Fibroblast of pulmonary artery (primary cell): Measurements from ENCODE around the gene CDH12.

Source experiments
- DNase-seq: peaks from one replicate; pipeline ENCODE4 v3.0.0-alpha.2; 2010; ENCODE audit warnings: low read depth
- H3K4me3 ChIP-seq: replicated peaks from 2 replicates; pipeline ENCODE4 v1.5.1; 2011; ENCODE audit warnings: low read depth, mild to moderate bottlenecking, control low read depth, low read length, moderate library complexity
- TF ChIP-seq, protein P1 (sequence below): IDR thresholded peaks from 2 replicates; pipeline ENCODE4 v1.5.1; 2011; ENCODE audit warnings: mild to moderate bottlenecking, control low read depth, low read length, inconsistent platforms; ENCODE audit errors: missing control alignments

Gene CDH12

GRCh38 chr5:22079002-22079401 is 774.1 kb downstream of the CDH12 start:
- DNase-seq, result no peak
- H3K4me3 ChIP-seq, result no peak overlapping the region
- TF ChIP-seq, protein P1, sequence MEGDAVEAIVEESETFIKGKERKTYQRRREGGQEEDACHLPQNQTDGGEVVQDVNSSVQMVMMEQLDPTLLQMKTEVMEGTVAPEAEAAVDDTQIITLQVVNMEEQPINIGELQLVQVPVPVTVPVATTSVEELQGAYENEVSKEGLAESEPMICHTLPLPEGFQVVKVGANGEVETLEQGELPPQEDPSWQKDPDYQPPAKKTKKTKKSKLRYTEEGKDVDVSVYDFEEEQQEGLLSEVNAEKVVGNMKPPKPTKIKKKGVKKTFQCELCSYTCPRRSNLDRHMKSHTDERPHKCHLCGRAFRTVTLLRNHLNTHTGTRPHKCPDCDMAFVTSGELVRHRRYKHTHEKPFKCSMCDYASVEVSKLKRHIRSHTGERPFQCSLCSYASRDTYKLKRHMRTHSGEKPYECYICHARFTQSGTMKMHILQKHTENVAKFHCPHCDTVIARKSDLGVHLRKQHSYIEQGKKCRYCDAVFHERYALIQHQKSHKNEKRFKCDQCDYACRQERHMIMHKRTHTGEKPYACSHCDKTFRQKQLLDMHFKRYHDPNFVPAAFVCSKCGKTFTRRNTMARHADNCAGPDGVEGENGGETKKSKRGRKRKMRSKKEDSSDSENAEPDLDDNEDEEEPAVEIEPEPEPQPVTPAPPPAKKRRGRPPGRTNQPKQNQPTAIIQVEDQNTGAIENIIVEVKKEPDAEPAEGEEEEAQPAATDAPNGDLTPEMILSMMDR, result no peak

- no peak for DNase-seq
- no peak overlapping the region for H3K4me3 ChIP-seq
- TF ChIP-seq, protein P1, result no peak
These were observed 776.6 kb downstream of the CDH12 start for GRCh38 chr5:22076586-22076985.

DNA sequence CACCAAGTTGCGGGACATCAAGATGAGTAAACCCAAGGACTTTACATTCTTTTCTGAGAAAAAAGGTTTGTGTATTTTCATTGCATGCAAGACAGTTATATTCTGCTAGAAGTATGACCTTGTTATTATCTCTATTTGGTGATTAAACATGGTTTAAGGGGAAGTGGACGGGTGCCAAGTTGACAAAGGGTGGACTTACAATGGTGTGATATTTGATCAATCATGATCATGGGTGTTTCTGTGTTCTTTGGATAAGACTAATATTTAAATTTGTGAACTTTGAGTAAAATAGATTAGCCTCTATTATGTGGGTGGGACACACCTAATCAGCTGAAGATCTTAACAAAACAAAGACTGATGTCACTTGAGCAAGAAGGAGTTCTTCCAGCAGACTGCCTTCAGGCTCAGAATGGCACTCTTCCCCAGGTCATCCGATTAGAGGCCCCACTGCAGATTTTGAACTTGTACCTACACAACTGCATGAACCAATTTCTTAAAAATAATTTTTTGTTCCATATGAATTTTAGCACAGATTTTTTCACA is 782.9 kb downstream of the CDH12 start:
- DNase-seq, result no peak
- no peak overlapping the region for H3K4me3 ChIP-seq
- TF ChIP-seq, protein P1, result no peak

DNA sequence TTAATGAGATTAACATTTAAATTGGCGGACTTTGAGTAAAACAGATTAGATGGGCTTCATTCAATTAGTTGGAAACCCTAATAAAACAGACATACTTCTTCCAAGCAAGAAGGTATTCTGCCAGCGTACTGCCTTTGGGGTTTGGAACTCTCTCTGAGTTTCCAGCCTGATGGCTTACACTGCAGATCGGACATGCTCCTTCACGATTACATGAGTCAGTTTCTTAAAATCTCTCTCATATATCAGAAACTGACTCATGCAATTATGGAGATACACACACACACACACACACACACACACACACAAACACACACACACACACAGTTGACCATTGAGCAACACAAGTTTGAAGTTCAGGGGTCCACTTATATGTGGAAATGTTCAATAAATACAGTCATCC is 789.4 kb downstream of the CDH12 start:
- TF ChIP-seq, protein P1, result no peak
- no peak for DNase-seq
- no peak overlapping the region for H3K4me3 ChIP-seq

DNA sequence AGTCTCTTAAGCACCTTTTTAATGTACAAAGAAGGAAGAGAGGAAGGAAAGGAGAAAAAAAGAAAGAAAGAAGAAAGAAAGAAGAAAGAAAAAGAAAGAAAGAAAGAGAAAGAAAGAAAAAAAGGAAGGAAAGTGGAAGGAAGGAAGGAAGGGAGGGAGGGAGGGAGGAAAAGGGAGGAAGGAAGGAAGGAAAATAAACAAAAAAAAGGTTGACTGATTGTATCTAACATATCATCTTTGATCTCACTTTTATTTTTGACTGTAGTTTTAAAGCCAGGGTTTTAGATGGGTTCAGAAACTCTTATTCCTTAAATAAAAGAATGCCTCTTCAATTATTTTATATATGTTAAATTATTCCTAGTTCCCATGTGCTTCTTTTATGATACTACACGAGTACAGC is 794.5 kb downstream of the CDH12 start:
- no peak overlapping the region for H3K4me3 ChIP-seq
- no peak for DNase-seq
- TF ChIP-seq, protein P1, result no peak

DNA sequence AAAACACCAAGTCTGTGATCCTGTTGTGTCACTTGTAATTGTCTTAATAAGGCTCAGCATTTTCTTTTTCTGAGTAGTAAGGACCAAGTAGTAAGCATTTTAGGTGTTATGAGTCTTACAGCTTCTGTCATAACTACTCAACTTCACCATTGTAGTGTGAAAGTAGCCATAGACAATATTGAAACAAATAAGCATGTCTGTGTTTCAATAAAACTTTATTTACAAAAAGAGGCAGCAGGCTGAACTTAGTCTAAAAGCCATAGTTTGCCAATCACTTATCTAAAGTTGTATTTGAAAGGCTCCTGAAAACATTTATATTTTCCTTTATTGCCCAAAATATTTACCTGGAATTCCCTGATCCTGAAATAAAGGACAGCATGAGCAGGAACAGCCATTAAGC is 796.1 kb downstream of the CDH12 start:
- DNase-seq, result no peak
- TF ChIP-seq, protein P1, result no peak
- H3K4me3 ChIP-seq, result no peak overlapping the region

GRCh38 chr5:22056601-22057000 is 796.5 kb downstream of the CDH12 start:
- TF ChIP-seq, protein P1, result no peak
- no peak overlapping the region for H3K4me3 ChIP-seq
- no peak for DNase-seq
